NCI-H146 (cell line): ENCODE measurements around the gene ESPNL.

ENCODE experiments used
- DNase-seq: peaks from one replicate; lab custom pipeline; 2025; lab: John Stamatoyannopoulos, UW

Gene ESPNL

DNA sequence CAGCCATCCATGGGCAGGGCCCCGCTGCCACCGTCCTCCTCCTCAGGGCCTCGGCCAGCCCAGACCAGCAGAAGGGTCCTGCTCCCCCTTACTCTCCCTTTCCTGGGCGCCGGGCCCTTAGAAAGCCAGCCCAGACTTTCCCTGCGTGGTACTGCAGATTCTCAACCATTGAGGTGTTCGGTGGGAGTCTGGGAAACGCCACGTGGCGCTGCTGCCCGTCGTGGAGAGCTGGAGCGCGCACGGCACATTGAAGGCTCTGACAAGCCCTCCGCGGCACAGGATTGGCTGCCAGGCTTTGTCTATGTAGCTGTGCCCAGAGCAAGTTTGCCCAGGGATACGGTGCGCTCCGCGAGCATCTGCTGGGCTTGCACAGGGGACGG, 27.9 kb downstream of the ESPNL start:
- DNase-seq: no peak

DNA sequence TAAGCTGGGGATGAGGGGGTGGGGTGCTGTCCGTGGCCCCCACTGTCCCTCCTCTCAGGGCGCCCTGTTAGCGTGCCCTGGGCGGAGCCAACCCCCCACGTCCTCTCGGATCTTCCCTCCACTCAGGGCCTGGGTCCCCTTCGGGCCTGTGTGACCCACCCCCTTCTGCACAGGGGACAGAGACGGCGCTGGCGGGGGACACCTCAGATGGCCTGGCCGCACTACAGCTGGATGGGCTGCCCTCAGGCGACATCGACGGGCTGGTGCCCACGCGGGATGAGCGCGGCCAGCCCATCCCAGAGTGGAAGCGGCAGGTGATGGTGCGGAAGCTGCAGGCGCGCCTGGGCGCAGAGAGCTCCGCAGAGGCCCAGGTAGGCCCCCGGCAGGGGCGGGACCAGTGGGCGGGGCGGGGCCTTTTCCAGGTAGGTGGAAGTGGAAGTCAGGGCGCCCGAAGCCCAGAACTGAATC, 28.4 kb downstream of the ESPNL start:
- DNase-seq: no peak

DNA sequence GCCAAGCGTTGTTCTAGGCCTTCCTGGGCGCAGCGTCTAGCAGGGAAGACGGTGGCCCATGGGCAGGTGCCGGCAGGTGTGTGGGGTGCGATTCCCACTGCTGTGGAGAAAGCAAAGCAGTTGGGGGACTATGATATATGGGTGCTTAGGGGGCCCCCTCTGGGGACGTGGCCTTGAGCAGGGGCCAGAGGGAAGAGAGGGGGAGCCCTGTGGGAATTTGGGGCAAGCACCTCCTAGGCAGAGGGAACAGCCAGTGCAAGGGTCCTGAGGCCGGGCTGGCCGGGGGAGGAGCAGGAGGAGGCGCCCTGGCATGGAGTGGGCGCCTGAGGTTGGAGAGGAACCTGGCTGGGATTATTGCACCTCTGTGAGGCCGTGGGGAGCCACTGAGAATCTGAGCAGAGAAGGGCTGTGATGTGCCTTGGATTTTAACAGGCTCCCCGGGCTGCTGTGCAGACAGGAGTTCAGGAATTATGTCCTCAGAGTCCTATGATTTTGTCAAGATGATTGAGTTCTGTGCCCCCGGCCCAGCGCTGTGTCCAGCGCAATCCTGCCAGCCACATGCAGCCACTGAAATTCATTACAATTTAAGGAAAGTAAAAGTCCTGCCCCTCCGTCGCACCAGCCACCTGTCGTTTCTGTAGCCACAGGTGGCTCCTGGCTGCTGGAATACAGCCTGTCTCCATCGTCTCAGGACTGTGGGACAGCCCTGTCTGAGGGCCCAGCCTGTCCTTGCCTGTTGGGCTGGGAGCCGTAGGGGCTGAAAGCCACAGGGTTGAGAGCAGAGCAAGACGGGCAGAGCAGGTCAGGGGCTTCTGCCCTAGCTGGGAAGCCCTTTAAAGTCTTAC, 29.2 kb downstream of the ESPNL start:
- no peak for DNase-seq

DNA sequence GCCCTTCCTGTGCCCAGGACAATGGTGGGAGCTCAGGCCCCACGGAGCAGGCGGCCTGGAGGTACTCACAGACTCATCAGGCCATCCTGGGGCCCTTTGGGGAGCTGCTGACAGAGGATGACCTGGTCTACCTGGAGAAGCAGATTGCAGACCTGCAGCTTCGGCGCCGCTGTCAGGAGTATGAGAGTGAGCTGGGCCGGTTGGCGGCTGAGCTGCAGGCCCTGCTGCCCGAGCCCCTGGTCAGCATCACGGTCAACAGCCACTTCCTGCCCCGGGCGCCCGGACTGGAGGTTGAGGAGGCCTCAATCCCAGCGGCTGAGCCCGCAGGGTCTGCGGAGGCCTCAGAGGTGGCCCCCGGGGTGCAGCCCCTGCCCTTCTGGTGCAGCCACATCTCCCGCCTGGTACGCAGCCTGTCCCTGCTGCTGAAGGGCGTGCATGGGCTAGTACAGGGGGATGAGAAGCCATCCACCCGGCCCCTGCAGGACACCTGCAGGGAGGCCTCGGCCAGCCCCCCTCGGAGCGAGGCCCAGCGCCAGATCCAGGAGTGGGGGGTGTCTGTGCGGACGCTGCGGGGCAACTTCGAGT, 30.1 kb downstream of the ESPNL start:
- DNase-seq: no peak

DNA sequence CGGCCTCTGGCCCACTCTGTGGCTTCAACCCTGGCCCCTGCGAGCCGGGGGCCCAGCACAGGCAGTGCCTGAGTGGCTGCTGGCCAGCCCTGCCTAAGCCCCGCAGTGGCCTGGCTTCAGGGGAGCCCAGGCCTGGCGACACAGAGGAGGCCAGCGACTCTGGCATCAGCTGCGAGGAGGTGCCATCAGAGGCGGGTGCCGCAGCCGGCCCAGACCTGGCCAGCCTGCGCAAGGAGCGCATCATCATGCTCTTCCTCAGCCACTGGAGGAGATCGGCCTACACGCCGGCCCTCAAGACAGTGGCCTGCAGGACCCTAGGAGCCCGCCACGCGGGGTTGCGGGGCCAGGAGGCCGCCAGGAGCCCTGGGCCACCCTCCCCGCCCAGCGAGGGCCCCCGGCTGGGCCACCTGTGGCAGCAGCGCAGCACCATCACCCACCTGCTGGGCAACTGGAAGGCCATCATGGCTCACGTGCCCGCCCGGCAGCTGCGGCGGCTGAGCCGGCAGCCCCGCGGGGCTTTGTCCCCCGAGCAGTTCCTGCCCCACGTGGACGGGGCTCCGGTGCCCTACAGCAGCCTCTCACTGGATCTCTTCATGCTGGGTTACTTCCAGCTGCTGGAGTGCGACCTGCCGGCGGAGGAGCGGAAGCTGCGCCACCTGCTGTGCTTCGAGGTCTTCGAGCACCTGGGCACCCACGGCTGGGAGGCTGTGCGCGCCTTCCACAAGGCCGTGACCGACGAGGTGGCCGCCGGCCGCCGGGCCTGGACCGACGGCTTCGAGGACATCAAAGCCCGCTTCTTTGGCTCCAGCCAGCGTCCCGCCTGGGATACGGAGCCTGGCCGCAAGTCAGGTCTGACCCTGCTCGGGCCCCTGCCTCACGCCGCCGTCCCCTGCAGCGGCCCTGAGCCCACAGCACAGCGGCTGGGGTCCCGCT, 30.8 kb downstream of the ESPNL start:
- peak; percentile 28 for DNase-seq

DNA sequence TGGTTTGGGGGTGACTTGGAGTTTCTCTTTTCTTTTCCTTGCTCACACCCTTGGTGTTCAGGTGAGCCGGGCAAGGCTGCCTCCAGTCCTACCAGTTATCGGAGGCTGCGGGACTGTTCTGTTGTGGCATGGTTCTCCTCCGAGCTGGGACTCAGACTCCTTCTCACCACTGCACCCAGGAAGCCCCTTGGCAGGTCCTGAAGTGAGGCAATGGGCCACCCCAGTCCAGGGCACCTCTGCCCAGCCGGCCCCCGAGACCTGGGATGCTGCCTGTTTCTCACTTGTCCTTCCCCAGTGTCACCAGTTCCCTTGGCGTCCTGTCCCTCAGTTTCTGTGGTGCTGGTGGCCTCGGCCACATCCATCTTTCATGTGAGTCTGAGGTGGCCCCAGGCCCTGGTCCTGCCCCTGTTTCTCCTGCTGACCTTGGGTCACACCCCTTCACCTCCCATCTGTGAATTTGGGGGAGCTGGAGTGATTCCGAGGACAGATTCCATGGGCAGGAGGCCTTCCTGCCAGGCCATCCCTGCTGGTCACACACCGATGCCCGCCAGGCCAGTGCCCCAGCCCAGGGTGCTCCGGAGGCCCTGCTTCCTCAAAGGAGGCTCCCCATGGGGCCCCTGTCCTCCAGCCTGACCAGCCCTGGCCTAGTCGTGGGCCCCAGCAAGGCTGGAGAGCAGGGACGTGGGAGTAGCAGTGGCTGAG, 31.8 kb downstream of the ESPNL start:
- no peak for DNase-seq

DNA sequence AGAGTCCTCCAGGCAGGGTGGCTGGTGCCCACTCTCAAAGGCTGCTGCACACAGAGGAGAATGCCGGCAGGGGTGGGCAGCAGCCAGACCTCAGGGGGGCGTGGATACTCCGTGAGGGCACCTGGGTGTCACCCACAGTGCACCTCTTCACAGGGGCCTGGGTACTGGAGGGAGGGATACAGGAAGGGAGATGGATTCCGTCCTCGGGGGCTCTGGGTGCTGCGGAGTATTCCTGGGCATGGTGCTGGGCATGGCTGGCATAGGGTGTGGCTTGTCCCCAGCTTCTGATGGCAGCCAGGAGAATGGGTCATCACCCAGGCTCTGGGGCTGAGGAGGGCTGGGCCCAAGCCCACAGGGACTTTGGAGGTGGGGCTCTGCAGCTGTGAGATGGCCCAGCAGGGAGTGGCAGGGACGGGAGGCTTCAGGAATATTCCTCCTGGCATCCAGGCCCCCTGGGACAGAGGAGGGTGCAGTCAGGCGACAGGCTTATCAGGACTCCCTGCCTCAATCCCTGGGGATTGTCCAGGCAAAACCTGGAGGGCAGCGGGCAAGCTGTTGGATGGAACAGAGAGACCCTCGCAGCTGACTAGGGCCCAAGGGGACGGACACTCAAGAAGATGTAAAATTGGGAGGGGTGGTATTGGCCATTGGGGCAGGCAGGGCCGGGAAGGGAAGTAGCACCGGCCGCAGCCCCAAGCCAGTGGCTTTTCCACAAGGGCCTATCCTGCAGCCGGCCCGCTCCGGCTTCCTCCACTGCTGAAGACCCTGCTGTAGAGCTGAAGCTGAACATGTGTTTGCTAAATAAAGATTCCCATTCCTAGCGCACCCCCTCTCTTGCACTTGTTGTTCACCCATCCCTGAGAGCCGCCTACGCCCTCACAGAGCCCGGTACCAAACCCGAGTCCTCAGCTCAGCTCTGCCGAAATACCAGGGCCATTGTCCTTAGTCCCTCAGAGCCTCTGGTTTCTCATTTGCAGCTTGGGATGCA, 32.6 kb downstream of the ESPNL start:
- DNase-seq: no peak

DNA sequence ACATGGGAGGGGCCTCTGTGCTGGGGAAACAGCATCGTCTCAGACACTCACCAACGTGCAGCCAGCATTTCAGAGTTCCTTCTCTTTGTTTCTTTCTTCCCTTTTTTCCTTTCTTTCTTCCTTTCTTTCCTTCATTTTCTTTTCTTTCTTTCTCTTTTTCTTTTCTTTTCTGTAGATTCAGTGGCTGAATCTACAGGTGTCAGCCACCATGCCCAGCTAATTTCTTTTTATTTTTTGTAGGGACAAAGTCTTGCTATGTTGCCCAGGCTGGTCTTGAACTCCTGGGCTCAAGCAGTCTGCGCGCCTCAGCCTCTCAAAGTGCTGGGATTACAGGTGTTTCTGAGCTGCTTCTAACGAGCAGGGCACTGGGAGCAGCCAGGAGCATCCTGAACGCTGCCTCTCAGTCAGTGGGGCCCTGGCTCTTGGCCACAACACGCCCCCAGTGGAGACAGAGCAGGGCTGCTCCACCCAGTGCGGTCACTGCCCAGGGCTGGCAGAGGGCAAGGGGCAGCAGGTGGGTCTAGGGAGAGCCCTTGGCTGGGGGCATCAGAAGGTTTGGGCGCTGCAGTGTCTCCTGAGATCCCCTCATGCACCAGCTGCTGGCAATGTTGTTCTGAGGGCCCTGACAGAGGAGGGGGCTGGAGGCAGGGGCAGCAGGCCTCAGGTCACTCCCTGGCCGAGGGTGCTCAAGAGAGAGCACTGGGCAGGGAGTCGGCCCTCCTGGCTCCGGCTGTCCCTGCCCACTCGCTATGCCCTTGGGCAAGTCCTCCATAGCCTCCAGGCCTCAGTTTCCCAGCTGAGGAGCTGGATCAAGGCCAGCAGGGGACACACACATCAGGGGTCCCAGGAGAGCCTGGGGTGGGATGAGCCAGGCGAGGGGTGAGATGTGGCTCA, 33.6 kb downstream of the ESPNL start:
- DNase-seq: no peak

DNA sequence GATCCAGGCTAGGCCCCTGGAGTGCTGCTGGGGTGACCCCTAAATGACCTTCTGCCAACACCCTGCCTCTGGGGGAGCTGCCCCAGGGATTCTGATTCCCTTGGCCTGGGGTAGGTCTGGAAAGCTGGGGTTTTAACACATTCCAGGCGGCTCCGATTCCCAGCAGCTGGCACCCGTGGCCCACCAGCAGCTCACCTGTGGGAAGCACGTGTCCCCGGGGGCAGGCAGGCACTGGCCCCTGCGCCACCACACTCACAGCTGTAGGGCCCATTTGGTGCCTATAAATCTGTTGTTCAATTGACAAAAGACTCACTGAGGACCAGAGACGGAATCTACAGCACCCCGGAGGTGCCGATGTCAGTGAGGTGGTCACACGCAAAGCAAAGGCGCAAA, 34.2 kb downstream of the ESPNL start:
- DNase-seq: no peak

DNA sequence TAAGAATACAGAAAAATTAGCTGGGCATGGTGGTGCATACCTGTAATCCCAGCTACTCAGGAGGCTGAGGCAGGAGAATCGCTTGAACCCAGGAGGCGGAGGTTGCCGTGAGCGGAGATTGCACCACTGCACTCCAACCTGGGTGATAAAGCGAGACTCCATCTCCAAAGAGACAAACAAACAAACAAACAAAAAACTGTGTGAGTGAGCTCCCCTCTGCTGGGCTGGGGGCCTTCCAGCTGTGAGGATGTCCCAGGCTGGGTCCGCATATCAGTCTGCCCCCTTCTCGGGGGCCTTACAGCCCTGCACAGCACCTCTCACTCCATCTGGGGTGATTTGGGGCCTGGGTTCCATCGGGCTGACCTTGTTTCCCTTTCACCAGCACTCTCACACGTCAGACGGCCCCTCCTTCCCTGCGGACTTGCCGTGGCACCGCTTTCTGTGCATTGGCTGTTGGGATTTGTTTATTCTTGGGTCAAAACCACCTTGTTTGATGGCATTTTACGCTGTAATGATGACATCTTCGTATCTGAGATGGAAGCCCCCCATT, 35.5 kb downstream of the ESPNL start:
- no peak for DNase-seq

DNA sequence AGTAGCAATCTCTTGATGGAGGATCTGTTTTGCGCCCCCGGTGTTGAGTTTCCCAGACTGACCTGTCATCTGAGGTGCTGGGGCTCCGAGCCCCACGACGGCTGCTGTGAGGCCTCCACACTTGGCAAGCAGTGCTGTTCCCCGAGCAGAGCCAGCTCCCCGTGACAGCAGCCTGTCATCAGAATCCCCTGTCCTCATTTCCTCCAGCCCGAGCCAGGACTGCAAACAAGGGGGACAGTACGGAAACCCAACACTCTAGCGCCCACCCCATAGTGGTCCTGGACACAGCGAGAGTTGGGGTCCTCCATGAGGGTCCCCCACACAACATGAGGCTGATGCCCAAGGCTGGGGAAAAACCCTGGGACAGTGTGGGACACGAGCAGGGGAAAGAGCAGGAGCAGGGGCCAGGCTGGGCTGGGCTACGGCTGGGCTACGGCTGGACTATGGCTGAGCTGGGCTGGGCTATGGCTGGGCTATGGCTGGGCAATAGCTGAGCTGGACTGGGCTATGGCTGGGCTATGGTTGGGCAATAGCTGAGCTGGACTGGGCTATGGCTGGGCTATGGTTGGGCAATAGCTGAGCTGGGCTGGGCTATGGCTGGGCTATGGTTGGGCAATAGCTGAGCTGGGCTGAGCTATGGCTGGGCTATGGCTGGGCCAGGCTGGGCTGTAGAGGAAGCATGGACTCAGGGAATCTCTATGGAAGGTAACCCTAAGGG, 36.8 kb downstream of the ESPNL start:
- DNase-seq: no peak

DNA sequence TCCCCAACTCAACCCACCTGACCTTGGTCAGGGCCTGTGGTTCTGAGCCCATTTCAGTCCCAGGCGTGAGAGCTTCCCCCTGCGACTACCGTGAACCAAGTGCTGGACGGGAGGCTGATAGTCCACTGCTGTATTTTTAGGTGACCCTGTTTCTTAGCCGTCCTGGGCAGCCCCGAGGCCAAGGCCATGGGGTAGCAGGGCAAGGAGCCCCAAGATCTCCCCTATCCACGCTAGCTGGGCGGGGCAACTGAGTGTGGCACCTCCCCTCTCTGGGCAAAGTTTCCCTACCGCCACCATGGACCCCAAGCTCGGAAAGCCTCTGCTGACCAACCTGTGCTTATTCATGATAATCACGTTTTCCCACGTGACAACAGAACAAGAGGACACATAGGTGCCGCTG, 37.7 kb downstream of the ESPNL start:
- no peak for DNase-seq

DNA sequence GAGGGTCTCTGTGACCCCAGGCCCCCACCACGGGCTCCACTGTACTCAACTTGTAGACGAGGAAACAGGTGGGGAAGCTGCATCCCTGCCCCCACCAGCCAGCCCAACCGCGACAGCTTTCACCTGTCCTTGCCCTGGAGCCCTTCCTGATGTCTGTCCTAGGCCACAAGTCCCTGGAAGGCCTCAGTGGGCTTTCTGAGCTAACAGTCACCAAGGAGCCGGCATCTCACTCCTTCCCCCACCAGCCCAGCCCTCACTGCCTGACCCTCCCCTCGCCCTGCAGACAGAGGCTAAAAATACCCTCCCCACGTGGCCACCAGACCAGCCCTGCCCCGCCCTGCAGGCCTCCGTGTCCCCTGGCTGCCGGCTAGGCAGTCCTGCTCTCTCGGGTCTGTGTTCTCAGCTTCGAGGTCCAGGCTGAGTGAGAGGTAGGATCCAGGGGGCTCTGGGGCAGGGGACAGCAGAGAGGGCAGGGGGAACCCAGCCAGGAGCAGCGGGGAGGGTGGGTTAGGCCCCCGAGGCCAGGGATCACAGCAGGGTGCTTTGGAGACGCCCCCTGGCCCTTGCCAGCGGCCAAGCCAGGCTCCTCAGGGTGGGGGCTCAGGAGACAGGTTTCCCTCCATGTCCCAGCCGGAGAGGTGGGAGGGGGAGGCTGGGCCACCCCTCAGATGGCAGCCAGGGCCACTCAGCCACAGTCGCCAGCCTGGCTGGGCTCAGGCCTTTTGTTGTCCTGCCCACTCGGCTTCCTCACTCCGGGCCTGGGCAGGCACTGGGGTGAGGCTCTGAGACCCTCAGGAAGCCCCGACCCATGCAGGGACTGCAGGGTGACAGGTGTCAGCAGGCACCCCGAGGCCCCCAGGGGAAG, 38.4 kb downstream of the ESPNL start, which contains the start of gene KLHL30:
Gene KLHL30 (plus strand): TSS at position 338 of the 865 bp plus-strand sequence. CDS start 2,087 bp downstream, outside the sequence.
- DNase-seq: no peak

DNA sequence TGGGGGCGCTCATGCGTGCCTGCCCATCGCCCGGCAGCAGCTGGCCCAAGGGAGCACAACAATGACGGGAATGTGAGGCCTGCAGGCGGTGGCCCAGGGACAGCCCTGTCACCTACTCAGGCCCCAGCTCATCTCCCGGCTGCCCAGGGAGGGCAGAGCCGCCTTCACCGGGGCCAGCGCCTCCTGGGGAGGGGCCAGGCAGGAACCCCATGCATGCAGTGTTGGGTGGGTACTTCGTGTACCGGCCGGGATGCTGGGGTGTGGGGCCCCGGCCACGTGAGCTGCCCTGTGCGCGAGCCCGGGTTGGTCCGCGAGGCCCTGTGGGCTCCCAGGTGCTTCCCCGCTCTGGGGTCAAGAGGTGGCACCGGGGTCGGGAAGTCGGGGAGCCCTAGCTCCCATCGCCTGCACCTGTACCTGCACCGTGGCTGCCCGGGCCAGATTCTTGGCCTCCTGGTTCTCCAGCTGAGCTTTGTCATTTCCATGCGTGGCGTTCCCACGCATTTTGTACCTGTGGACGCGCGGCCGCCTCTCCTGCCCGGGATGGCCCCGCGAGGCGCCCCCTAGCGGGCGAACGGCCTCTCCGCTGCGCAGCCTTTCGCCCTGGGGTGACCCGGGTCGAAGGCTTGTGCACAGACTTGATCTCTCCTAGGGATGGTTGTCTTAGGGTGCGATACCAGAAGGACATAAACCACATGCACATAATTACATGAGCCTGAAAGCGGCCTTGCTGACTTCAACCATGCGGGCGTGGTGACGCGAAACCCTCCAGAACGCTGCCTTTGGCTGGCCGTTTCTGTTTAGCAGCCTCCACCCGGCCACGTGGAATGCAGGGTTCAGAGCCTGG, 39.3 kb downstream of the ESPNL start:
- DNase-seq: no peak

DNA sequence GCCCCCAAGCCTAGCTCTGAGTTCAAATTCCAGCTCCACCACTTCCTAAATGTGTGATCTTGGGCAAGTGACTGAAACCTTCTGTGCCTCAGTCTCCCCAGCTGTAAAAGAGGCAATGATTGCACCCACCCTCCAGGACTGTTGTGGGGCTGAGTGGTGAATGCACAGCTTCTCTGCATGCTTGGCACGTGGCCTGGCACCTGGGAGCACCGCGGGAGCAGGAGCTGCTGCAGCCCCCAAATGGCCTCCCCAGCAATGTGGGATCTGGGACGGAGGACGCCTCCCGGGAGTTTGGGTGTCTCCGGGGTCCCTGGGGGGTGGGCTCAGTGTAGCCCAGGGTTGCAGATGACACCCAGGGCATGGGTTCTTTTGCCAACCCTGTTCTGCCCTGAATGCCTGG, 39.9 kb downstream of the ESPNL start:
- DNase-seq: no peak

DNA sequence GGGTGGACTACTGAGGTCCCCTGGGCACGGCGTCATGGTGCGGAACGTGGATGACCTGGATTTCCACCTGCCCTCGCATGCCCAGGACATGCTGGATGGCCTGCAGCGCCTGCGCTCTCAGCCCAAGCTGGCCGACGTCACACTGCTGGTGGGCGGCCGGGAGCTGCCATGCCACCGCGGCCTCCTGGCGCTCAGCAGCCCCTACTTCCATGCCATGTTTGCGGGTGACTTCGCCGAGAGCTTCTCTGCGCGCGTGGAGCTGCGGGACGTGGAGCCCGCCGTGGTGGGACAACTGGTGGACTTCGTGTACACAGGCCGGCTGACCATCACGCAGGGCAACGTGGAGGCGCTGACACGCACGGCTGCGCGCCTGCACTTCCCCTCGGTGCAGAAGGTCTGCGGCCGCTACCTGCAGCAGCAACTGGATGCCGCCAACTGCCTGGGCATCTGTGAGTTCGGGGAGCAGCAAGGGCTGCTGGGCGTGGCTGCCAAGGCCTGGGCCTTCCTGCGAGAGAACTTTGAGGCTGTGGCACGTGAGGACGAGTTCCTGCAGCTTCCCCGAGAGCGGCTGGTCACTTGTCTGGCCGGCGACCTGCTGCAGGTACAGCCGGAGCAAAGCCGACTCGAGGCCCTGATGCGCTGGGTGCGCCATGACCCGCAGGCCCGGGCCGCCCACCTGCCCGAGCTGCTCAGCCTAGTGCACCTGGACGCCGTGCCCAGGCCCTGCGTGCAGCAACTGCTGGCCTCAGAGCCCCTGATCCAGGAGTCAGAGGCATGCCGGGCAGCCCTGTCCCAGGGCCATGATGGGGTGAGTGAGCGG, 40.8 kb downstream of the ESPNL start:
- no peak for DNase-seq
